Urinary bladder (tissue), 4 donors: Measurements from ENCODE around the gene RAB31. TPM values are rescaled to one million over a fixed set of nuclear protein-coding genes. Genes with fewer than 3 reads are reported as not detected.
"Not testable (repeated sequence)": the region's sequence is repeated elsewhere in the genome, so short reads cannot be mapped to it uniquely, and the experiment has no call there.

ENCODE experiments used
- DNase-seq: peaks from one replicate; pipeline ENCODE4 v3.0.0-alpha.2; 2015; ENCODE audit errors: extremely low spot score
- H3K27ac ChIP-seq: one replicate; pipeline ENCODE4 v1.5.1; 2013; ENCODE audit warnings: low read depth, mild to moderate bottlenecking, moderate library complexity
- H3K36me3 ChIP-seq: one replicate; pipeline ENCODE4 v1.6.1; 2013; ENCODE audit warnings: mild to moderate bottlenecking, moderate library complexity; ENCODE audit not compliant: insufficient read depth
- H3K4me1 ChIP-seq: one replicate; pipeline ENCODE4 v1.6.1; 2013; ENCODE audit warnings: mild to moderate bottlenecking, moderate library complexity; ENCODE audit not compliant: insufficient read depth
- H3K4me3 ChIP-seq: one replicate; pipeline ENCODE4 v1.5.1; 2013; ENCODE audit warnings: low read depth, low read length
- WGBS: extraction: QIAGEN DNeasy Blood & Tissue Kit; methylation state at CpG from one replicate; pipeline ENCODE4 v1.1.7; 2013; 5-methylcytosine and 5-hydroxymethylcytosine counted together
- polyA plus RNA-seq: library from polyadenylated mRNA; stranded (reverse); fragments of 200-250 nt; gene quantifications from one replicate; pipeline ENCODE4 v1.2.3, GENCODE V29; 2013
- total RNA-seq: library from RNA; depleted of rRNA; stranded (reverse); fragments of >200 nt; gene quantifications from one replicate; pipeline ENCODE4 v1.2.3, GENCODE V29; 2014
- donor health status: healthy with polysubstance abuse.
- donor health status: healthy.

The RAB31 gene
- total and polyA plus RNA-seq, 2 donors = 37.1 to 77.2 TPM

- Histone ChIP-seq H3K4me1 (peaks cover 2% of the 10 kb centered on the region), H3K4me3 (no peak overlapping the region), H3K27ac (no peak overlapping the region), H3K36me3 (no peaks in the 10 kb centered on the region)
- 98% methylated on average over 3 of the region's 3 CpGs for WGBS
- no peak for DNase-seq
Measured at GRCh38 chr18:9856092-9856491, 148.0 kb downstream of the RAB31 start.

GRCh38 chr18:9857479-9857998, 149.4 kb downstream of the RAB31 start:
- H3K4me1 ChIP-seq, H3K27ac ChIP-seq, H3K4me3 ChIP-seq, H3K36me3 ChIP-seq, DNase-seq: not testable (repeated sequence)
- WGBS = 97% methylated on average over 4 of the region's 4 CpGs

GRCh38 chr18:9858642-9859041, 150.5 kb downstream of the RAB31 start:
- no peak for DNase-seq
- Histone ChIP-seq H3K36me3 (no peaks in the 10 kb centered on the region), H3K4me3 (no peak overlapping the region), H3K4me1 (peaks cover 2% of the 10 kb centered on the region), H3K27ac (no peak overlapping the region)
- WGBS = 98% methylated on average over 5 of the region's 5 CpGs

GRCh38 chr18:9859232-9859631, 151.1 kb downstream of the RAB31 start:
- Histone ChIP-seq H3K36me3 (no peaks in the 10 kb centered on the region), H3K4me3 (no peak overlapping the region), H3K27ac (no peak overlapping the region), H3K4me1 (peaks cover 2% of the 10 kb centered on the region)
- no peak for DNase-seq
- 95% methylated on average over 7 of the region's 7 CpGs for WGBS

GRCh38 chr18:9860682-9861081, 152.6 kb downstream of the RAB31 start:
- DNase-seq = no peak
- no peaks in the 10 kb centered on the region for H3K36me3 ChIP-seq
- no peak overlapping the region for H3K27ac ChIP-seq
- H3K4me1 ChIP-seq = peaks cover under 1% of the 10 kb centered on the region
- H3K4me3 ChIP-seq = no peak overlapping the region
- 50% methylated on average over 4 of the region's 4 CpGs for WGBS

- Histone ChIP-seq H3K4me3 (no peak overlapping the region), H3K4me1 (no peaks in the 10 kb centered on the region), H3K36me3 (no peaks in the 10 kb centered on the region), H3K27ac (no peak overlapping the region)
- no peak for DNase-seq
Measured at GRCh38 chr18:9861157-9861556, 153.1 kb downstream of the RAB31 start.

- 86% methylated on average over 4 of the region's 4 CpGs for WGBS
- Histone ChIP-seq H3K27ac (no peak overlapping the region), H3K4me3 (no peak overlapping the region), H3K4me1 (no peaks in the 10 kb centered on the region), H3K36me3 (no peaks in the 10 kb centered on the region)
- DNase-seq = no peak
Measured at GRCh38 chr18:9861933-9862332, 153.8 kb downstream of the RAB31 start.

GRCh38 chr18:9862686-9863085, 154.6 kb downstream of the RAB31 start:
- no peaks in the 10 kb centered on the region for H3K36me3 ChIP-seq
- WGBS = 63% methylated on average over 3 of the region's 3 CpGs
- H3K4me1 ChIP-seq = no peaks in the 10 kb centered on the region
- DNase-seq = no peak
- H3K4me3 ChIP-seq = no peak overlapping the region
- H3K27ac ChIP-seq = no peak overlapping the region

GRCh38 chr18:9863282-9863681, 155.2 kb downstream of the RAB31 start:
- H3K4me1 ChIP-seq = no peaks in the 10 kb centered on the region
- WGBS = 83% methylated on average over 2 of the region's 2 CpGs

GRCh38 chr18:9865764-9866490, 157.8 kb downstream of the RAB31 start:
- Histone ChIP-seq H3K27ac (no peak overlapping the region), H3K4me1 (no peaks in the 10 kb centered on the region), H3K4me3 (no peak overlapping the region), H3K36me3 (no peaks in the 10 kb centered on the region)
- no peak for DNase-seq
- 97% methylated on average over 7 of the region's 7 CpGs for WGBS

More at GRCh38 chr18:9863282-9863681, 155.2 kb downstream of the RAB31 start:
- Histone ChIP-seq H3K36me3 (no peaks in the 10 kb centered on the region), H3K27ac (no peak overlapping the region), H3K4me3 (no peak overlapping the region)
- DNase-seq = no peak

- no peak for DNase-seq
- H3K36me3 ChIP-seq = no peaks in the 10 kb centered on the region
- 97% methylated on average over 3 of the region's 3 CpGs for WGBS
- no peak overlapping the region for H3K4me3 ChIP-seq
- H3K27ac ChIP-seq = no peak overlapping the region
- no peaks in the 10 kb centered on the region for H3K4me1 ChIP-seq
Measured at GRCh38 chr18:9866627-9867026, 158.5 kb downstream of the RAB31 start.

- no peak for DNase-seq
- no peaks in the 10 kb centered on the region for H3K4me1 ChIP-seq
- H3K4me3 ChIP-seq = no peak overlapping the region
- no peaks in the 10 kb centered on the region for H3K36me3 ChIP-seq
- 86% methylated on average over 4 of the region's 4 CpGs for WGBS
- no peak overlapping the region for H3K27ac ChIP-seq
Measured at GRCh38 chr18:9867071-9867594, 159.0 kb downstream of the RAB31 start.

GRCh38 chr18:9868857-9869714, 161.0 kb downstream of the RAB31 start:
- Histone ChIP-seq H3K27ac (no peak overlapping the region), H3K4me1 (no peaks in the 10 kb centered on the region), H3K4me3 (no peak overlapping the region), H3K36me3 (no peaks in the 10 kb centered on the region)
- 47% methylated on average over 6 of the region's 6 CpGs for WGBS
- DNase-seq = no peak
